Activated naive CD4-positive, alpha-beta T cell treated with anti-CD3 and anti-CD28 coated beads, Interleukin-2, amount 50 U/mL, for 16 hours (primary cell): ENCODE measurements around the gene MED23.
"Not testable (repeated sequence)": the region's sequence is repeated elsewhere in the genome, so short reads cannot be mapped to it uniquely, and the experiment has no call there.

Experiments used
- DNase-seq: peaks from one replicate; pipeline ENCODE4 v3.0.0-alpha.2; 2020

The MED23 gene

GRCh38 chr6:131568726-131569125, 59.3 kb downstream of the MED23 start:
- DNase-seq = no peak

GRCh38 chr6:131565056-131565455, 63.0 kb downstream of the MED23 start:
- DNase-seq = no peak

GRCh38 chr6:131561925-131562707, 65.9 kb downstream of the MED23 start:
- DNase-seq = no peak

GRCh38 chr6:131558922-131559321, 69.1 kb downstream of the MED23 start:
- no peak for DNase-seq

- DNase-seq = no peak
Observed at GRCh38 chr6:131555992-131556391, 72.0 kb downstream of the MED23 start.

- DNase-seq = no peak
Observed at GRCh38 chr6:131552572-131552971, 75.5 kb downstream of the MED23 start.

GRCh38 chr6:131551902-131552301, 76.1 kb downstream of the MED23 start:
- no peak for DNase-seq

GRCh38 chr6:131549811-131550210, 78.2 kb downstream of the MED23 start:
- DNase-seq = no peak

GRCh38 chr6:131548441-131548840, 79.6 kb downstream of the MED23 start:
- DNase-seq = no peak

- DNase-seq = no peak
Observed at GRCh38 chr6:131547488-131547887, 80.6 kb downstream of the MED23 start.

GRCh38 chr6:131545317-131545716, 82.7 kb downstream of the MED23 start:
- DNase-seq = no peak

- DNase-seq = not testable (repeated sequence)
Observed at GRCh38 chr6:131538615-131539014, 89.4 kb downstream of the MED23 start.

GRCh38 chr6:131532580-131533039, 95.4 kb downstream of the MED23 start:
- peak; percentile 69 for DNase-seq

- DNase-seq = not testable (repeated sequence)
Observed at GRCh38 chr6:131531681-131532080, 96.4 kb downstream of the MED23 start.

GRCh38 chr6:131530936-131531335, 97.1 kb downstream of the MED23 start:
- not testable (repeated sequence) for DNase-seq

- no peak for DNase-seq
Observed at GRCh38 chr6:131524695-131525336, 103.2 kb downstream of the MED23 start.

- no peak for DNase-seq
Observed at GRCh38 chr6:131523988-131524673, 103.9 kb downstream of the MED23 start.
